AG09319 (cell line): ENCODE results near the gene MORC4.

ENCODE experiments used
- DNase-seq: peaks from one replicate; pipeline ENCODE4 v3.0.0-alpha.2; 2010; ENCODE audit warnings: low read depth; ENCODE audit errors: extremely low read depth
- CTCF ChIP-seq: IDR thresholded peaks from 2 replicates; pipeline ENCODE4 v1.5.1; 2011; ENCODE audit warnings: low read depth, mild to moderate bottlenecking, inconsistent platforms, low read length, moderate library complexity

The MORC4 gene

GRCh38 chrX:106940068-106940467, 59.9 kb downstream of the MORC4 start:
- no peak for DNase-seq
- TF ChIP-seq CTCF, result no peak

- TF ChIP-seq CTCF, result no peak
- DNase-seq, result no peak
These were observed 60.4 kb downstream of the MORC4 start for GRCh38 chrX:106939566-106939965.

- DNase-seq, result no peak
- no peak for TF ChIP-seq CTCF
These were observed 63.8 kb downstream of the MORC4 start for GRCh38 chrX:106936246-106936645.

- TF ChIP-seq CTCF, result no peak
- no peak for DNase-seq
These were observed 64.8 kb downstream of the MORC4 start for GRCh38 chrX:106935175-106935574.

GRCh38 chrX:106933538-106933961, 66.5 kb downstream of the MORC4 start:
- DNase-seq, result no peak
- TF ChIP-seq CTCF, result no peak

GRCh38 chrX:106932960-106933537, 67.0 kb downstream of the MORC4 start:
- TF ChIP-seq CTCF, result no peak
- DNase-seq, result no peak

- TF ChIP-seq CTCF, result no peak
- no peak for DNase-seq
These were observed 67.5 kb downstream of the MORC4 start for GRCh38 chrX:106932492-106932923.
